ENCODE results near the gene MPV17L. TPM values are rescaled to one million over a fixed set of nuclear protein-coding genes. Genes with fewer than 3 reads are reported as not detected.
A peak's percentile ranks its signal among the peaks of the same experiment; 100 is the strongest.
"Not testable (repeated sequence)": the region's sequence is repeated elsewhere in the genome, so short reads cannot be mapped to it uniquely, and the experiment has no call there.

The MPV17L gene
- total and polyA plus RNA-seq, 2 donors (not counting 1 experiment from before 2014, with no cell fraction given), result 0.02 to 0.66 TPM

- not testable (repeated sequence) for H3K79me2 ChIP-seq (ENCODE audit: control insufficient read depth, insufficient read depth, low read length); H3K36me3 ChIP-seq (ENCODE audit: control insufficient read depth, insufficient read depth, low read length); H3K4me1 ChIP-seq (ENCODE audit: control insufficient read depth, extremely low read depth, insufficient read depth, low read length); H3K27ac ChIP-seq (ENCODE audit: insufficient read depth, low read length); H2AFZ ChIP-seq (ENCODE audit: low read length); H4K20me1 ChIP-seq (ENCODE audit: control insufficient read depth, extremely low read depth, insufficient read depth, low read length); DNase-seq (ENCODE audit: low read depth in 2 of 2); H3K27me3 ChIP-seq (ENCODE audit: control insufficient read depth, insufficient read depth, low read length); H3K4me3 ChIP-seq (replicated peaks in 1 of 4; ENCODE audit: control extremely low read depth in 1 of 4, insufficient read depth in 1 of 4, low read depth in 3 of 4, low read length in 4 of 4); H3K9ac ChIP-seq (ENCODE audit: insufficient read depth, low read length); H3K4me2 ChIP-seq (ENCODE audit: extremely low read depth, insufficient read depth, low read length); H3K9me3 ChIP-seq (ENCODE audit: control insufficient read depth, insufficient read depth, low read depth, low read length)
These were observed 38.1 kb upstream of the MPV17L start for GRCh38 chr16:15357495-15357894.

- H3K79me2 ChIP-seq (ENCODE audit: control insufficient read depth, insufficient read depth, low read length); H4K20me1 ChIP-seq (ENCODE audit: control insufficient read depth, extremely low read depth, insufficient read depth, low read length); H3K9me3 ChIP-seq (ENCODE audit: control insufficient read depth, insufficient read depth, low read depth, low read length); H3K4me3 ChIP-seq (replicated peaks in 1 of 4; ENCODE audit: control extremely low read depth in 1 of 4, insufficient read depth in 1 of 4, low read depth in 3 of 4, low read length in 4 of 4); H3K4me1 ChIP-seq (ENCODE audit: control insufficient read depth, extremely low read depth, insufficient read depth, low read length); H3K27me3 ChIP-seq (ENCODE audit: control insufficient read depth, insufficient read depth, low read length); H3K27ac ChIP-seq (ENCODE audit: insufficient read depth, low read length); DNase-seq (ENCODE audit: low read depth in 2 of 2); H3K4me2 ChIP-seq (ENCODE audit: extremely low read depth, insufficient read depth, low read length); H3K9ac ChIP-seq (ENCODE audit: insufficient read depth, low read length); H2AFZ ChIP-seq (ENCODE audit: low read length); H3K36me3 ChIP-seq (ENCODE audit: control insufficient read depth, insufficient read depth, low read length): not testable (repeated sequence)
These were observed 17.4 kb upstream of the MPV17L start, which contains the start of gene NPIPA5 for GRCh38 chr16:15378194-15378593. Gene NPIPA5, minus strand, starts transcription at chr16:15378294. Its CDS starts 0 bp downstream, at chr16:15378294.

- H3K4me1 ChIP-seq (ENCODE audit: control insufficient read depth, extremely low read depth, insufficient read depth, low read length); H3K9ac ChIP-seq (ENCODE audit: insufficient read depth, low read length); H3K36me3 ChIP-seq (ENCODE audit: control insufficient read depth, insufficient read depth, low read length); H2AFZ ChIP-seq (ENCODE audit: low read length); H3K4me3 ChIP-seq (replicated peaks in 1 of 4; ENCODE audit: control extremely low read depth in 1 of 4, insufficient read depth in 1 of 4, low read depth in 3 of 4, low read length in 4 of 4); H3K27ac ChIP-seq (ENCODE audit: insufficient read depth, low read length); H3K9me3 ChIP-seq (ENCODE audit: control insufficient read depth, insufficient read depth, low read depth, low read length); H4K20me1 ChIP-seq (ENCODE audit: control insufficient read depth, extremely low read depth, insufficient read depth, low read length); H3K4me2 ChIP-seq (ENCODE audit: extremely low read depth, insufficient read depth, low read length); H3K27me3 ChIP-seq (ENCODE audit: control insufficient read depth, insufficient read depth, low read length); H3K79me2 ChIP-seq (ENCODE audit: control insufficient read depth, insufficient read depth, low read length): not testable (repeated sequence)
- DNase-seq (ENCODE audit: low read depth in 2 of 2), result peak; percentile 3 to 48
These were observed 12.7 kb upstream of the MPV17L start for GRCh38 chr16:15382810-15383209.

DNA sequence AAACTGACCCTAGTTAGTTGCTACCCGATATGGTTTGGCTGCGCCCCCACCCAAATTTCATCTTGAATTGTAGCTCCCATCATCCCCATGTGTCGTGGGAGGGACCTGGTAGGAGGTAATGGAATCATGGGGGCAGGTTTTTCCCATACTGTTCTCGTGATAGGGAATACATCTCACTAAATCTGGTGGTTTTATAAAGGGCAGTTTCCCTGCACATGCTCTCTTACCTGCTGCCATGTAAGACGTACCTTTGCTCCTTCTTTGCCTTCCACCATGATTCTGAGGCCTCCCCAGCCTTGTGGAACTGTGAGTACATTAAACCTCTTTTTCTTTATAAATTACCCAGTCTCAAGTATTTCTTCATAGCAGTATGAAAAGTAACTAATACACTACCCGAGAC, 7.5 kb upstream of the MPV17L start:
- not testable (repeated sequence) for H3K36me3 ChIP-seq (ENCODE audit: control insufficient read depth, insufficient read depth, low read length); H3K4me2 ChIP-seq (ENCODE audit: extremely low read depth, insufficient read depth, low read length); H3K27me3 ChIP-seq (ENCODE audit: control insufficient read depth, insufficient read depth, low read length); H4K20me1 ChIP-seq (ENCODE audit: control insufficient read depth, extremely low read depth, insufficient read depth, low read length); H3K4me1 ChIP-seq (ENCODE audit: control insufficient read depth, extremely low read depth, insufficient read depth, low read length); H3K79me2 ChIP-seq (ENCODE audit: control insufficient read depth, insufficient read depth, low read length); H3K4me3 ChIP-seq (replicated peaks in 1 of 4; ENCODE audit: control extremely low read depth in 1 of 4, insufficient read depth in 1 of 4, low read depth in 3 of 4, low read length in 4 of 4); H3K9ac ChIP-seq (ENCODE audit: insufficient read depth, low read length); H3K9me3 ChIP-seq (ENCODE audit: control insufficient read depth, insufficient read depth, low read depth, low read length); DNase-seq (ENCODE audit: low read depth in 2 of 2); H2AFZ ChIP-seq (ENCODE audit: low read length); H3K27ac ChIP-seq (ENCODE audit: insufficient read depth, low read length)

- not testable (repeated sequence) for H3K9ac ChIP-seq (ENCODE audit: insufficient read depth, low read length); H3K79me2 ChIP-seq (ENCODE audit: control insufficient read depth, insufficient read depth, low read length); H3K9me3 ChIP-seq (ENCODE audit: control insufficient read depth, insufficient read depth, low read depth, low read length); H3K4me1 ChIP-seq (ENCODE audit: control insufficient read depth, extremely low read depth, insufficient read depth, low read length); H3K4me2 ChIP-seq (ENCODE audit: extremely low read depth, insufficient read depth, low read length); H3K27me3 ChIP-seq (ENCODE audit: control insufficient read depth, insufficient read depth, low read length); H3K27ac ChIP-seq (ENCODE audit: insufficient read depth, low read length); DNase-seq (ENCODE audit: low read depth in 2 of 2); H2AFZ ChIP-seq (ENCODE audit: low read length); H4K20me1 ChIP-seq (ENCODE audit: control insufficient read depth, extremely low read depth, insufficient read depth, low read length); H3K4me3 ChIP-seq (replicated peaks in 1 of 4; ENCODE audit: control extremely low read depth in 1 of 4, insufficient read depth in 1 of 4, low read depth in 3 of 4, low read length in 4 of 4); H3K36me3 ChIP-seq (ENCODE audit: control insufficient read depth, insufficient read depth, low read length)
These were observed 5.6 kb upstream of the MPV17L start for GRCh38 chr16:15389916-15390315.

DNA sequence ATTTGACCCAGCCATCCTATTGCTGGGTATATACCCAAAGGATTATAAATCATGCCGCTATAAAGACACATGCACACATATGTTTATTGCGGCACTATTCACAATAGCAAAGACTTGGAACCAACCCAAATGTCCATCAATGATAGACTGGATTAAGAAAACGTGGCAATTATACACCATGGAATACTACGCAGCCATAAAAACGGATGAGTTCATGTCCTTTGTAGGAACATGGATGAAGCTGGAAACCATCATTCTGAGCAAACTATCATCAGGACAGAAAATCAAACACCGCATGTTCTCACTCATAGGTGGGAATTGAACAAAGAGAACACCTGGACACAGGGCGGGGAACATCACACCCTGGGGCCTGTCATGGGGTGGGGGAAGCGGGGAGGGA, 2.5 kb upstream of the MPV17L start:
- H3K4me2 ChIP-seq (ENCODE audit: extremely low read depth, insufficient read depth, low read length); H3K4me3 ChIP-seq (replicated peaks in 1 of 4; ENCODE audit: control extremely low read depth in 1 of 4, insufficient read depth in 1 of 4, low read depth in 3 of 4, low read length in 4 of 4); H3K36me3 ChIP-seq (ENCODE audit: control insufficient read depth, insufficient read depth, low read length); H3K4me1 ChIP-seq (ENCODE audit: control insufficient read depth, extremely low read depth, insufficient read depth, low read length); H4K20me1 ChIP-seq (ENCODE audit: control insufficient read depth, extremely low read depth, insufficient read depth, low read length); H3K9ac ChIP-seq (ENCODE audit: insufficient read depth, low read length); H3K79me2 ChIP-seq (ENCODE audit: control insufficient read depth, insufficient read depth, low read length); H2AFZ ChIP-seq (ENCODE audit: low read length); H3K27ac ChIP-seq (ENCODE audit: insufficient read depth, low read length); H3K27me3 ChIP-seq (ENCODE audit: control insufficient read depth, insufficient read depth, low read length); DNase-seq (ENCODE audit: low read depth in 2 of 2); H3K9me3 ChIP-seq (ENCODE audit: control insufficient read depth, insufficient read depth, low read depth, low read length): not testable (repeated sequence)

- not testable (repeated sequence) for H2AFZ ChIP-seq (ENCODE audit: low read length)
These were observed 915 bp downstream of the MPV17L start for GRCh38 chr16:15396509-15396829.

More at GRCh38 chr16:15396509-15396829, 915 bp downstream of the MPV17L start:
- not testable (repeated sequence) for H3K4me3 ChIP-seq (replicated peaks in 1 of 4; ENCODE audit: control extremely low read depth in 1 of 4, insufficient read depth in 1 of 4, low read depth in 3 of 4, low read length in 4 of 4); H3K27ac ChIP-seq (ENCODE audit: insufficient read depth, low read length); H4K20me1 ChIP-seq (ENCODE audit: control insufficient read depth, extremely low read depth, insufficient read depth, low read length); H3K27me3 ChIP-seq (ENCODE audit: control insufficient read depth, insufficient read depth, low read length); H3K9me3 ChIP-seq (ENCODE audit: control insufficient read depth, insufficient read depth, low read depth, low read length); DNase-seq (ENCODE audit: low read depth in 2 of 2); H3K9ac ChIP-seq (ENCODE audit: insufficient read depth, low read length); H3K79me2 ChIP-seq (ENCODE audit: control insufficient read depth, insufficient read depth, low read length); H3K4me2 ChIP-seq (ENCODE audit: extremely low read depth, insufficient read depth, low read length); H3K36me3 ChIP-seq (ENCODE audit: control insufficient read depth, insufficient read depth, low read length); H3K4me1 ChIP-seq (ENCODE audit: control insufficient read depth, extremely low read depth, insufficient read depth, low read length)
